ENCODE data around the gene FAM111A. TPM values are rescaled to one million over a fixed set of nuclear protein-coding genes. Genes with fewer than 3 reads are reported as not detected.
"Not testable (repeated sequence)": the region's sequence is repeated elsewhere in the genome, so short reads cannot be mapped to it uniquely, and the experiment has no call there.

FAM111A gene
- total RNA-seq, 6 experiments from 2014 or later, result 10.8 to 19.5 (median 16.6) TPM

DNA sequence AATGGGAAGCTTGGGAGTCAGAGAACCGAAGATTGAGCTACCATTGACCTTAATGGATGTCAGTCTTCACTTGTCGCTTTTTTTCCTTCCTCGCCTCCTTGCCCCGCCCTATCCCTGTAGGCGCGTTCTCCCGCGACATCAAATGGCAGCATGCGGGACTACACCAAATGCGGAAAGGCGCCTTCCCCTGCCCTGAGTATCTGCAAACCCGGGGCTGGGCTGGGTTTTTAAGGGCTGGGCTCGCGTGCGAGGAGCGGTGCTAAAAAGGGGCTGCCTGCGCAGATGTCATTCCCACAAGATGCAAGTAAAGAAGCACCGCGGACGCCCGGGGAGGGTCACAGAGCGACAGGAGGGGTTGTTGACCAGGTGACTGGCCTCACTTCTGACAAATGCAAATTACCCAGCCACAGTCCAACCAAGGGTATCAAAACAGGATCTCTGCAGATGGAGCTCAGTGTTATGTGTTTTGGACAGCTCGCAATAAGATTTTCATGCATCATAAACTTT lies 40.3 kb upstream of the FAM111A start:
- no peak overlapping the region for H3K27ac ChIP-seq
- 17% methylated on average over 23 of the region's 23 CpGs for WGBS (ENCODE audit: insufficient coverage, low coverage, low lambda C conversion rate, missing lambda C conversion rate)
- peak; percentile 13 to 47 (median 40) for ATAC-seq

DNA sequence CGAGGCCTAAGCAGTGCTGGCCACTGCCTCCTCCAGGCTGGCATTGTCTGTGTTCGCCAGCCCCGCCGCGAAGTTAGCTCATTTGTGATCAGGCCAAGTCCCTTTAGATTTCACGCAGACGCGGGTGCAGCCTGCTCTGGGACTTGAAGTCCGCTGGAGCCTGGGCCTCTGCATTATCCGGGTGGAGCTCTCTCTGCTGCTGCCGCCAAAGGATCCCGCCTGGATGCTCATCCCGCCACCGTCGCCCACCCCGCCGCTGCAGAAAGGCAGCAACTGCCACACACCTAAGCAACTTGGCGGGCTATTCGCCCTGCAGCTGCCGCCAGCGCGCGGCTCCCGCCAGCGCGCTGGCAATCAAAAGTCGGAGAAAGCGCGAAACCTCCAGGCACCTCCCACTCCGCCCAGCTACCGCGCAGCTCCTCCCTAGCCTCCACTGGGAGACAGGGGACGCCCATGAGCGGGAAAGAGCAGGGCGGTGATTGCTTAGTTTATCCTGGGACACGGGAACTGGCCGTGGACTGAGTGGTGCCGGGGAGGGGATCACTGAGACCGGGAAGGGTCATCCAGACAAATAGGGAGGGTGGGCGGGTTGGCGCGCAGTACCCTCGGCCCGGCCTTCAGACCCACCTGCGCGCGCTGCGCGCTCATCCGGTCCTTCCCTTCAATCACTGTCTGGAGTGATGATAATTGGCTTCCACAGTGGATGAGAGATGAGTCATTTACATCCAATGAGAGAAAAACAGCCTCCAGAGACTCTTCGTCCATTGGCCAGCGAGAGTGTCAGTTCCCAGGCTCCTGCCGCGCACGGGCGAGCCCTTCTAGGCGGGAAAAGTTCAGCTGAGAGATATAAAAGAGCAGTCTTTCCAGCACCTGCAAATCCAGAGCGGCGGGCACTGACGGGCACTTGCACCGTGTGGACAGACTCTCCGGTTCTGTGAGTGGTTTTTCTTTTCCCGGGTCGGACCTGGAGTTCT lies 36.0 kb upstream of the FAM111A start, which contains the start of gene FAM111B:
Gene FAM111B (plus strand): TSS at position 875 of the 974 bp plus-strand sequence. CDS start 2,389 bp downstream, outside the sequence.
- 0% methylated on average over 23 of the region's 64 CpGs for WGBS (ENCODE audit: insufficient coverage, low coverage, low lambda C conversion rate, missing lambda C conversion rate)
- intact Hi-C loops (cut with DNase I), result no loop called here
- TF ChIP-seq, protein P1, sequence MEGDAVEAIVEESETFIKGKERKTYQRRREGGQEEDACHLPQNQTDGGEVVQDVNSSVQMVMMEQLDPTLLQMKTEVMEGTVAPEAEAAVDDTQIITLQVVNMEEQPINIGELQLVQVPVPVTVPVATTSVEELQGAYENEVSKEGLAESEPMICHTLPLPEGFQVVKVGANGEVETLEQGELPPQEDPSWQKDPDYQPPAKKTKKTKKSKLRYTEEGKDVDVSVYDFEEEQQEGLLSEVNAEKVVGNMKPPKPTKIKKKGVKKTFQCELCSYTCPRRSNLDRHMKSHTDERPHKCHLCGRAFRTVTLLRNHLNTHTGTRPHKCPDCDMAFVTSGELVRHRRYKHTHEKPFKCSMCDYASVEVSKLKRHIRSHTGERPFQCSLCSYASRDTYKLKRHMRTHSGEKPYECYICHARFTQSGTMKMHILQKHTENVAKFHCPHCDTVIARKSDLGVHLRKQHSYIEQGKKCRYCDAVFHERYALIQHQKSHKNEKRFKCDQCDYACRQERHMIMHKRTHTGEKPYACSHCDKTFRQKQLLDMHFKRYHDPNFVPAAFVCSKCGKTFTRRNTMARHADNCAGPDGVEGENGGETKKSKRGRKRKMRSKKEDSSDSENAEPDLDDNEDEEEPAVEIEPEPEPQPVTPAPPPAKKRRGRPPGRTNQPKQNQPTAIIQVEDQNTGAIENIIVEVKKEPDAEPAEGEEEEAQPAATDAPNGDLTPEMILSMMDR (IDR thresholded peaks at IDR 0.05), result peak in 3 of 4 donors; percentile 21 to 29 (median 22)
- TF ChIP-seq POLR2A (IDR thresholded peaks at IDR 0.05), result no peak
- Histone ChIP-seq H3K4me3 (peak within 1 kb of the TSS; percentile 54 to 65 (median 59)), H3K27ac (no peak within 1 kb of the TSS), H3K9me3 (no peaks in the 10 kb centered on the region), H3K27me3 (no peaks in the 10 kb centered on the region), H3K36me3 (no peaks in the 10 kb centered on the region), H3K4me1 (peaks cover 0 to 11% (median 0%) of the 10 kb centered on the region in 4 donors)
- DNase-seq (peak; percentile 86 to 90 (median 89)), ATAC-seq (peak; percentile 96 to 98 (median 98))

More for the DNA sequence above, 40.3 kb upstream of the FAM111A start:
- TF ChIP-seq, protein P1 (IDR thresholded peaks at IDR 0.05), result peak in 3 of 4 donors; percentile 20 to 29 (median 26)
- TF ChIP-seq POLR2A (IDR thresholded peaks at IDR 0.05), result no peak
- Histone ChIP-seq H3K4me1 (peaks cover 0 to 12% (median 0%) of the 10 kb centered on the region in 4 donors), H3K4me3 (peak overlapping the region in 2 of 3 donors; percentile 12 to 16), H3K27me3 (no peaks in the 10 kb centered on the region), H3K36me3 (no peaks in the 10 kb centered on the region), H3K9me3 (no peaks in the 10 kb centered on the region)
- intact Hi-C loops (cut with DNase I), result no loop called here
- peak; percentile 34 to 62 (median 49) for DNase-seq

DNA sequence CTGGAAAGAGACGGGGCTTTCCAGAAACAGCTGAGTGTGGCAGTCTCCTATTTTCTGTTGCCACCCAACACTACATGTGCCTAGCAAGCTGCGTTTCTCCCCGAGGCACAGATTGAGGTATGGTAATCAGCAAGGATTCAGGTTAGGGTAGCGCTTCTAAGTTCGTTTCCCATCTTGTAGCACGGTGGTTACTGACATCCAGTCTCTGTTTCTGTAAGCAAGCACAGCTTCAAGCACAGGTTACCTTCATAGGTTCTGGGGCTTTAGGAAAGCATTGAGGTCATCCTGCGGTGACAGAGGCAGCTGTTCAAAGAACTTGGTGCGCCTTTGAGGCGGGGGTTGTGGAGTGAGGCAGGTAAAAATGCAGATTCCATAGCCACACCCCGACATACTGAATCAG lies 34.9 kb upstream of the FAM111A start:
- H3K27ac ChIP-seq; ATAC-seq; H3K4me1 ChIP-seq; H3K4me3 ChIP-seq; intact Hi-C loops (cut with DNase I); DNase-seq; H3K36me3 ChIP-seq; H3K9me3 ChIP-seq; H3K27me3 ChIP-seq: not testable (repeated sequence)
- 23% methylated on average over 8 of the region's 10 CpGs for WGBS (ENCODE audit: insufficient coverage, low coverage, low lambda C conversion rate, missing lambda C conversion rate)

DNA sequence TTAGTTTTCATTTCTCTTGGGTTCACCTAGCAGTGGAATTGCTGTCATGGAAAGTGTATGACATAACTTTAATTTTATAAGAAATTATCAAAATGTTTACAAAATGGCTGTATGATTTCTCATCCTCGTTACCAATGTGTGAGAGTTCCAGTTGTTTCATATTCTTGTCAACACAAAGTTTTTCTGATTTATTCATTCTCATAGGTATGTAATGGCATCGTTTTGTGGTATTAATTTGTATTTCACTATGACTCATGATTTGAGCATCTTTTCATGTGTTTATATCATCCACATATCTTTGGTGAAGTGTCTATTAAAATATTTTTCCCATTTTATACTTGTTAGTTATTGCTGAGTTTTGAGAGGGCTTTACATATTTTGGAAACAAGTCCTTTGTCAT lies 30.2 kb upstream of the FAM111A start:
- no peak for TF ChIP-seq POLR2A (IDR thresholded peaks at IDR 0.05)
- TF ChIP-seq, protein P1 (IDR thresholded peaks at IDR 0.05), result no peak
- Histone ChIP-seq H3K4me3 (no peak overlapping the region), H3K9me3 (no peaks in the 10 kb centered on the region), H3K27me3 (no peaks in the 10 kb centered on the region), H3K4me1 (no peaks in the 10 kb centered on the region), H3K27ac (no peak overlapping the region), H3K36me3 (no peaks in the 10 kb centered on the region)
- WGBS (ENCODE audit: insufficient coverage, low coverage, low lambda C conversion rate, missing lambda C conversion rate), result 80% methylated on average over 2 of the region's 2 CpGs
- intact Hi-C loops (cut with DNase I), result no loop called here
- ATAC-seq, result no peak
- DNase-seq, result no peak

DNA sequence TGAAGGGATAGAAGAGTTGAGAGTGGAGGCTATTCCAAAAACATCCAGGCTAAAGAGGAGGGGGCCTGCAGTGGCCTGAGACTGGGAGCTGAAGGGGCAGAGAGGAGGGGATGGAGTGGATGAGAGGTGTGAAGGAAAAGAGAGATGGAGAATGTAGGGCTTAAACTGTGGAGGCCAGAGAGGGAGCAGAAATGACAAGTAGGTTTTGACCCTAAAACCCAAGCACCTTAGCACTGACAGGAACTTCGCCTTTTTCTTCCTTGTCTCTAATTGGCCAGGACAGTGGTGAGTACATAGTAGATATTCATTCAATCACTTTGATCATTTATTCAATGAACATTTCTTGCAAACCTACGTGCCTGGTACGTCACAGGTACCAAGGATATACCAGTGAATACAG lies 28.3 kb upstream of the FAM111A start:
- H3K4me1 ChIP-seq, result no peaks in the 10 kb centered on the region
- no peak for TF ChIP-seq POLR2A (IDR thresholded peaks at IDR 0.05)
- TF ChIP-seq, protein P1 (IDR thresholded peaks at IDR 0.05), result no peak
- DNase-seq (no peak), ATAC-seq (no peak)
- H3K4me3 ChIP-seq, result no peak overlapping the region
- H3K27ac ChIP-seq, result no peak overlapping the region
- 93% methylated on average over 3 of the region's 3 CpGs for WGBS (ENCODE audit: insufficient coverage, low coverage, low lambda C conversion rate, missing lambda C conversion rate)
- no peaks in the 10 kb centered on the region for H3K36me3 ChIP-seq
- no peaks in the 10 kb centered on the region for H3K27me3 ChIP-seq
- intact Hi-C loops (cut with DNase I), result no loop called here
- H3K9me3 ChIP-seq, result peaks cover 0 to 7% (median 2%) of the 10 kb centered on the region in 4 donors

Measured in right lobe of liver (tissue), 6 donors.